ENCODE data around the gene MCU. TPM values are rescaled to one million over a fixed set of nuclear protein-coding genes. Genes with fewer than 3 reads are reported as not detected.

The MCU gene
- total and polyA plus RNA-seq, 2 of the 8 experiments (the other 6 are each of a cell fraction or from before 2014, with no cell fraction given) = 51.6 to 62.2 TPM

DNA sequence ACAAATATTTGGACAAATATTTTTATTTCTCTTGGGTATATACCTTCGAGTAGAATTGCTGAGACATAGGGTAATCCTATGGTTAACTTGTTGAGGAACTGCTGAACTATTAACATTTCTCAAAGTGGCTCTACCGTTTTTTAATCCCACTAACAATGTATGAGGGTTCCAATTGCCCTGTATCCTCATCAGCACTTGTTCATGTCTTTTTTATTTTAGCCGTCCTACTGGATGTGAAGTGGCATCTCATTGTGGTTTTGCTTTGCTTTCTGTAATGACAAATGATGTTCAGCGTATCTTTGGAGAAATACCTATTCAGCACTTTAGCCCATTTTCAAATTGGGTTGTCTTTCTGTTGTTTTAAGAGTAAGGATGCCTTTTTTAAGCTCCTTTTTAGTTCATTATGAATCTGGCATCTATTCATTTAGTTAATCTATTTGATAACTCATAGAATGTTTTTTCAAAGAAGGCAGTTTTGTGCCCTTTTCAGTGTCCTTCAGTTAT lies 40.0 kb downstream of the MCU start:
- CTCF ChIA-PET (ENCODE audit: partially characterized antibody) = interaction anchor here (0.7 kb wide), 1 partner anchor 34 kb away, joined by 3 read pairs; no protein-coding TSS in a partner anchor
- Histone ChIP-seq H4K5ac (ENCODE audit: insufficient read length, low read depth, low read length) (no peak overlapping the region), H2BK15ac (ENCODE audit: low read length) (no peak overlapping the region), H3K9me3 (ENCODE audit: insufficient read depth in 2 of 2, low read depth in 1 of 2, low read length in 1 of 2) (no peaks in the 10 kb centered on the region), H2AK5ac (ENCODE audit: low read depth, low read length) (no peak overlapping the region), H3K4ac (replicated peaks; ENCODE audit: insufficient read length, low read depth, low read length) (no peak overlapping the region), H3K27ac (ENCODE audit: low read depth, low read length) (no peak overlapping the region), H3K23ac (ENCODE audit: insufficient read length) (no peak overlapping the region), H3K14ac (ENCODE audit: insufficient read length) (no peak overlapping the region), H3K79me2 (ENCODE audit: control insufficient read depth in 1 of 2, insufficient read depth in 2 of 2, low read length in 2 of 2) (peaks cover 0 to 82% of the 10 kb centered on the region in 2 experiments; a peak in 3 of 4 replicates), H3K79me1 (ENCODE audit: low read depth, low read length) (no peaks in the 10 kb centered on the region), H2BK5ac (ENCODE audit: low read depth, low read length) (no peak overlapping the region), H3K56ac (replicated peaks; ENCODE audit: insufficient read length, low read depth, low read length) (no peak overlapping the region), H3K36me3 (ENCODE audit: control insufficient read depth in 2 of 4, insufficient read depth in 4 of 4, low read length in 3 of 4) (no peaks in the 10 kb centered on the region), H2BK12ac (ENCODE audit: low read depth, low read length) (no peak overlapping the region), H4K8ac (ENCODE audit: extremely low read depth, insufficient read depth, low read length) (no peak overlapping the region), H4K20me1 (replicated peaks in 1 of 2; ENCODE audit: control insufficient read depth in 1 of 2, insufficient read depth in 2 of 2, low read length in 2 of 2) (no peaks in the 10 kb centered on the region), H3K18ac (ENCODE audit: extremely low read depth, low read length) (no peak overlapping the region), H3K27me3 (replicated peaks in 1 of 4; ENCODE audit: control insufficient read depth in 3 of 4, extremely low read depth in 1 of 4, insufficient read depth in 3 of 4, low read length in 3 of 4) (no peaks in the 10 kb centered on the region), H2AFZ (ENCODE audit: low read length) (no peak overlapping the region), H3K9ac (replicated peaks in 1 of 4; ENCODE audit: extremely low read depth in 1 of 4, low read depth in 3 of 4, low read length in 3 of 4) (no peak overlapping the region), H3K23me2 (ENCODE audit: low read depth, low read length) (no peaks in the 10 kb centered on the region), H3K4me1 (replicated peaks in 1 of 4; ENCODE audit: control insufficient read depth in 3 of 4, insufficient read depth in 4 of 4, low read length in 3 of 4) (no peaks in the 10 kb centered on the region), H3K4me2 (ENCODE audit: insufficient read depth in 1 of 2, low read depth in 2 of 2, low read length in 2 of 2) (no peak overlapping the region), H2BK120ac (replicated peaks; ENCODE audit: low read depth, low read length) (no peak overlapping the region), H2BK20ac (ENCODE audit: low read length) (no peak overlapping the region), H3K4me3 (ENCODE audit: extremely low read depth in 1 of 4, insufficient read depth in 2 of 4, low read depth in 3 of 4, low read length in 4 of 4) (no peak overlapping the region), H4K91ac (replicated peaks; ENCODE audit: insufficient read length, low read length) (no peak overlapping the region)
- FAIRE-seq = no peak
- POLR2A ChIA-PET (ENCODE audit: partially characterized antibody) = no interaction called here
- WGBS, 2 experiments (ENCODE audit: extremely low coverage in 1 of 2, insufficient coverage in 1 of 2, insufficient read length in 1 of 2, insufficient replicate concordance in 2 of 2, low coverage in 1 of 2, low lambda C conversion rate in 2 of 2, missing lambda C conversion rate in 1 of 2) = 81% methylated on average over 4 of the region's 4 CpGs; no CpG with 5 or more reads in 1 of the 2 experiments
- DNase-seq (ENCODE audit: low read depth in 1 of 2, low spot score in 2 of 2) = no peak
- TF ChIP-seq SP1 (IDR thresholded peaks at IDR 0.05; ENCODE audit: low read depth, low read length) = no peak
- no peak for TF ChIP-seq EP300 (IDR thresholded peaks at IDR 0.05; ENCODE audit: borderline replicate concordance in 1 of 2, low read depth in 2 of 2, low read length in 2 of 2)
- no peak for TF ChIP-seq SAP30 (IDR thresholded peaks at IDR 0.05; ENCODE audit: insufficient read depth, insufficient replicate concordance, low read length)
- no peak for TF ChIP-seq ZNF274 (IDR thresholded peaks at IDR 0.05; ENCODE audit: borderline replicate concordance, extremely low read depth, low read length)
- TF ChIP-seq SIN3A (conservative IDR thresholded peaks at IDR 0.05 in 1 of 2, IDR thresholded peaks at IDR 0.05 in 1 of 2; ENCODE audit: low read depth in 1 of 2, low read length in 2 of 2) = no peak
- no peak for TF ChIP-seq CBX8 (IDR thresholded peaks at IDR 0.05; ENCODE audit: borderline replicate concordance, low read depth, low read length)
- no peak for TF ChIP-seq EGR1 (IDR thresholded peaks at IDR 0.05; ENCODE audit: borderline replicate concordance, low read depth, low read length)
- TF ChIP-seq, protein P1, sequence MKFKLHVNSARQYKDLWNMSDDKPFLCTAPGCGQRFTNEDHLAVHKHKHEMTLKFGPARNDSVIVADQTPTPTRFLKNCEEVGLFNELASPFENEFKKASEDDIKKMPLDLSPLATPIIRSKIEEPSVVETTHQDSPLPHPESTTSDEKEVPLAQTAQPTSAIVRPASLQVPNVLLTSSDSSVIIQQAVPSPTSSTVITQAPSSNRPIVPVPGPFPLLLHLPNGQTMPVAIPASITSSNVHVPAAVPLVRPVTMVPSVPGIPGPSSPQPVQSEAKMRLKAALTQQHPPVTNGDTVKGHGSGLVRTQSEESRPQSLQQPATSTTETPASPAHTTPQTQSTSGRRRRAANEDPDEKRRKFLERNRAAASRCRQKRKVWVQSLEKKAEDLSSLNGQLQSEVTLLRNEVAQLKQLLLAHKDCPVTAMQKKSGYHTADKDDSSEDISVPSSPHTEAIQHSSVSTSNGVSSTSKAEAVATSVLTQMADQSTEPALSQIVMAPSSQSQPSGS (IDR thresholded peaks at IDR 0.05; ENCODE audit: low read length) = no peak
- TF ChIP-seq CHD2 (IDR thresholded peaks at IDR 0.05; ENCODE audit: low read length) = no peak
- TF ChIP-seq YY1 (IDR thresholded peaks at IDR 0.05; ENCODE audit: low read depth, low read length) = no peak
- TF ChIP-seq, protein P2, sequence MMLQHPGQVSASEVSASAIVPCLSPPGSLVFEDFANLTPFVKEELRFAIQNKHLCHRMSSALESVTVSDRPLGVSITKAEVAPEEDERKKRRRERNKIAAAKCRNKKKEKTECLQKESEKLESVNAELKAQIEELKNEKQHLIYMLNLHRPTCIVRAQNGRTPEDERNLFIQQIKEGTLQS (IDR thresholded peaks at IDR 0.05; ENCODE audit: insufficient read depth, low read depth, low read length) = no peak
